SH-SY5Y (cell line): ENCODE results near the gene DEPDC5.

Experiments used
- GATA2 ChIP-seq: IDR thresholded peaks from 2 replicates; pipeline ENCODE4 v1.6.1; 2011; ENCODE audit warnings: mild to moderate bottlenecking, low read depth, low read length
- GATA3 ChIP-seq: IDR thresholded peaks from 2 replicates; pipeline ENCODE4 v1.6.1; 2011; ENCODE audit warnings: low read depth, mild to moderate bottlenecking, low read length, moderate library complexity

DNA sequence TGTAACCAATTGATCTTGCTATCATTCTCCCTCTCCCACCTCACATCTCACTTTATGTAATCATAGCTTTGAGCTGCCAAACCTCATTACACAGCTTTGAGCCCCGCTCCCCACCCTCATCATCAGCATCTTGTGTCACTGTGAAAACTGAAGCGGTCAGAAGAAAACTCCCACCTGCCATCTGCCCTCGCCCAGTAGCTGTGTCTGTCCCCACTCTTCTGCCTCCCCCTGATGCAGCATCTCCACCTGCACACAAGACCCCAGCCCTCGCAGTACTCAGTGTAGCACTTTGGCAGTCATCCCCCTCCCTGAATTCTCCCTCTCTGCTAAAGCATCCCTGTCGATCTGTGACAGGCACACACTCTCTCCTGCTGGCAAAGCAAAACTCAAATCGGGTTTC is 130.2 kb downstream of the DEPDC5 start:
- no peak for TF ChIP-seq GATA2
- TF ChIP-seq GATA3: no peak
